Activated CD4-positive, alpha-beta T cell treated with anti-CD3 and anti-CD28 coated beads, Interleukin-2, Interleukin-6, amounts not matched to agents 100 ng/mL and 50 ng/mL, durations not matched to agents 16 hours and 8 hours (primary cell): ENCODE measurements around the gene DBX2.
"Not testable (repeated sequence)": the region's sequence is repeated elsewhere in the genome, so short reads cannot be mapped to it uniquely, and the experiment has no call there.

ENCODE experiments used
- DNase-seq: peaks from one replicate; pipeline ENCODE4 v3.0.0-alpha.2; 2020

The DBX2 gene

GRCh38 chr12:45008211-45008610, 42.7 kb downstream of the DBX2 start:
- no peak for DNase-seq

GRCh38 chr12:44999355-44999754, 51.5 kb downstream of the DBX2 start:
- no peak for DNase-seq

- DNase-seq, result no peak
Observed at GRCh38 chr12:44993161-44993560, 57.7 kb downstream of the DBX2 start.

GRCh38 chr12:44984863-44985262, 66.0 kb downstream of the DBX2 start:
- not testable (repeated sequence) for DNase-seq

- no peak for DNase-seq
Observed at GRCh38 chr12:44979918-44980317, 71.0 kb downstream of the DBX2 start.

GRCh38 chr12:44976246-44976645, 74.7 kb downstream of the DBX2 start:
- no peak for DNase-seq

GRCh38 chr12:44972746-44973421, 78.0 kb downstream of the DBX2 start:
- peak; percentile 1 for DNase-seq

GRCh38 chr12:44968965-44969364, 81.9 kb downstream of the DBX2 start:
- no peak for DNase-seq
